Measurements from ENCODE around the gene IL1RL2. TPM values are rescaled to one million over a fixed set of nuclear protein-coding genes. Genes with fewer than 3 reads are reported as not detected.

IL1RL2 gene
- total RNA-seq, 2 donors from 2014 or later, result 0.41 to 2.7 TPM

DNA sequence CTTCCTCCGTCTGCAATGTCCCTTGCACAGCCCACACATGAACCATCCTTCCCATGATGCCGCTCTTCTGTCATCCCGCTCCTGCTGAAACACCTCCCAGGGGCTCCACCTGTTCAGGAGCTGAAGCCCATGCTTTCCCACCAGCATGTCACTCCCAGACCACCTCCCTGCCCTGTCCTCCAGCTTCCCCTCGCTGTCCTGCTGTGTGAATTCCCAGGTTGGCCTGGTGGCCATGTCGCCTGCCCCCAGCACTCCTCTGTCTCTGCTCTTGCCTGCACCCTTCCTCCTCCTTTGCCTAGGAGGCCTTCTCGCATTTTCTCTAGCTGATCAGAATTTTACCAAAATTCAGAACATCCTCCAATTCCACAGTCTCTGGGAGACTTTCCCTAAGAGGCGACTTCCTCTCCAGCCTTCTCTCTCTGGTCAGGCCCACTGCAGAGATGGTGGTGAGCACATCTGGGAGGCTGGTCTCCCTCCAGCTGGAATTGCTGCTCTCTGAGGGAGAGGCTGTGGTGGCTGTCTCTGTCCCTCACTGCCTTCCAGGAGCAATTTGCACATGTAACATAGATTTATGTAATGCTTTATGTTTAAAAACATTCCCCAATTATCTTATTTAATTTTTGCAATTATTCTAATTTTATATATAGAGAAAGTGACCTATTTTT, 8.9 kb upstream of the IL1RL2 start:
- no peak overlapping the region for H3K27ac Mint-ChIP-seq
- H3K4me1 Mint-ChIP-seq, result peaks cover 7% of the 10 kb centered on the region
- H3K27me3 Mint-ChIP-seq, result no peaks in the 10 kb centered on the region
- no peak for ATAC-seq (replicated peaks)
- H3K36me3 Mint-ChIP-seq (ENCODE audit: low read depth), result peaks cover 72% of the 10 kb centered on the region
- H3K4me3 Mint-ChIP-seq, result no peak overlapping the region
- H3K9me3 Mint-ChIP-seq, result no peaks in the 10 kb centered on the region

DNA sequence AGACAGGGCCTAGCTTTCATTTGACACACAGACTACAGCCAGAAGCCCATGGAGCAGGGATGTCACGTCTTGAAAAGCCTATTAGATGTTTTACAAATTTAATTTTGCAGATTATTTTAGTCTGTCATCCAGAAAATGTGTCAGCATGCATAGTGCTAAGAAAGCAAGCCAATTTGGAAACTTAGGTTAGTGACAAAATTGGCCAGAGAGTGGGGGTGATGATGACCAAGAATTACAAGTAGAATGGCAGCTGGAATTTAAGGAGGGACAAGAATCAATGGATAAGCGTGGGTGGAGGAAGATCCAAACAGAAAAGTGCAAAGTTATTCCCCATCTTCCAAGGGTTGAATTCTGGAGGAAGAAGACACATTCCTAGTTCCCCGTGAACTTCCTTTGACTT, 7.8 kb upstream of the IL1RL2 start:
- H3K4me1 Mint-ChIP-seq, result peaks cover 7% of the 10 kb centered on the region
- no peaks in the 10 kb centered on the region for H3K27me3 Mint-ChIP-seq
- H3K4me3 Mint-ChIP-seq, result no peak overlapping the region
- ATAC-seq (replicated peaks), result no peak
- H3K36me3 Mint-ChIP-seq (ENCODE audit: low read depth), result peaks cover 61% of the 10 kb centered on the region
- no peak overlapping the region for H3K27ac Mint-ChIP-seq
- H3K9me3 Mint-ChIP-seq, result no peaks in the 10 kb centered on the region

DNA sequence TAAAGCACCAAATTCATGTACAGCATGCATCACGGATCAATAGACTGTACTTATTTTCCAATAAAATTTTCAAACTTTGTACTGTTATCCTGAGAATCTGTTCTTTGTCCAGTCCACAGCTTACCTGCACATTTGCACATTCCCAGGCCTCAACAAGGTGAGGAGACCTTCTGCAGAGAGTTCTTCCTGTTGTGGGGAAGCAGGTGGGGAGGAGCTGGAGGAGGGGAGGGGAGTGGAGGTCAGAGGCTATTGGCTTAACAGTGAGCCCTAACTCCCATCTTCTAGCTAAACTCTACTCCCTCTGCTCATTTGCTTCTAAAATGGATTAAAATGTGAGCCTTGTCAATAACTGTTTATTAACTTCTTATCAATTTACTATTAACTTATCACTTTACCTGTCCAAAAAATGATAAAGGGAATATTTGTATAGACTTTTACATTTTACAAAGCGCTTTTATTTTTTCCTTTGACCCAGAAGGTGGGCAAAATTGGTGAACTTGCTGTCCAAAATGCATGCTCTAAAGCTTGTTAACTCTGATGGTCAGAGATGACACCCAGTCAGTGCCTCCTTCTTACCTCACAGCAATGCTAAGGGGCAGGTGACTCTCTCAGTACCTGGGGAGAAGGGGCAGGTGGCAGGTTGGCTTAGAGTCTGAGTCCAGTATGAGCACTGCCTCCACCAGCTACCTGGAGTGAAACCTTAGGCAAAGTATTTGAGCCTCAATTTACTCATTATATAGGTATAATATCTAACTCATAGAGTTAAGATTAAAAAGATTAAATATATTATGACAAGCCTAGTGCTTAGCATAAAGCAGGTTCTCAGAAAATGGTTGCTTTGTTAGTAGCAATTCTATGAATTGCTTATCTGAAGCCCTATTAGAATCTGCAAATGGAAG, 6.8 kb upstream of the IL1RL2 start:
- Mint-ChIP-seq H3K4me1 (peaks cover 7% of the 10 kb centered on the region), H3K9me3 (no peaks in the 10 kb centered on the region), H3K27me3 (no peaks in the 10 kb centered on the region), H3K4me3 (no peak overlapping the region), H3K27ac (no peak overlapping the region), H3K36me3 (ENCODE audit: low read depth) (peaks cover 51% of the 10 kb centered on the region)
- ATAC-seq (replicated peaks), result no peak

GRCh38 chr2:102180687-102180999, 6.2 kb upstream of the IL1RL2 start:
- H3K27me3 Mint-ChIP-seq, result no peaks in the 10 kb centered on the region
- peaks cover 4% of the 10 kb centered on the region for H3K4me1 Mint-ChIP-seq
- peaks cover 45% of the 10 kb centered on the region for H3K36me3 Mint-ChIP-seq (ENCODE audit: low read depth)
- no peaks in the 10 kb centered on the region for H3K9me3 Mint-ChIP-seq
- no peak overlapping the region for H3K27ac Mint-ChIP-seq
- no peak for ATAC-seq (replicated peaks)
- H3K4me3 Mint-ChIP-seq, result no peak overlapping the region

DNA sequence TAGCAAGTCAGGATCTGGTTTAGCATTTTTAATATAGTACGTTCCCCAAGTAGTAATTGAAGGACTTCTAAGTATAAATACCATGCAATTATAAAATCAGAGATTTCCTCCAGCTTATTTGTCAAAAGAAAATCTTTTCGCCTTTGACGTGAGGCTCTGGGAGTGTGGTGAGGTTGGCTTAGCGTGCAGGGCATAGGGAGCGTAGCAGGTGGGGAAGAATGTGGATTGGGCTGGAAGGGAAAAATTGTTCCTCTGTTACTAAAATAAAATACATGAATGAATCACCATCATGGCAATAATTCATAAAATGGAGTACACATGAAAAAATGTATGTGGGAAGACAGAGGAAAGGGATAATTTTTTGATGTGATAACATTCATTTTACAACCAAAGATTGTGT, 5.4 kb upstream of the IL1RL2 start:
- H3K9me3 Mint-ChIP-seq, result no peaks in the 10 kb centered on the region
- H3K27ac Mint-ChIP-seq, result no peak overlapping the region
- H3K36me3 Mint-ChIP-seq (ENCODE audit: low read depth), result peaks cover 37% of the 10 kb centered on the region
- H3K4me3 Mint-ChIP-seq, result no peak overlapping the region
- H3K27me3 Mint-ChIP-seq, result no peaks in the 10 kb centered on the region
- ATAC-seq (replicated peaks), result no peak
- peaks cover 3% of the 10 kb centered on the region for H3K4me1 Mint-ChIP-seq

GRCh38 chr2:102181919-102182635, 4.7 kb upstream of the IL1RL2 start:
- no peak overlapping the region for H3K27ac Mint-ChIP-seq
- no peaks in the 10 kb centered on the region for H3K27me3 Mint-ChIP-seq
- no peaks in the 10 kb centered on the region for H3K9me3 Mint-ChIP-seq
- peaks cover 30% of the 10 kb centered on the region for H3K36me3 Mint-ChIP-seq (ENCODE audit: low read depth)
- peaks cover 3% of the 10 kb centered on the region for H3K4me1 Mint-ChIP-seq
- no peak overlapping the region for H3K4me3 Mint-ChIP-seq
- ATAC-seq (replicated peaks), result no peak

DNA sequence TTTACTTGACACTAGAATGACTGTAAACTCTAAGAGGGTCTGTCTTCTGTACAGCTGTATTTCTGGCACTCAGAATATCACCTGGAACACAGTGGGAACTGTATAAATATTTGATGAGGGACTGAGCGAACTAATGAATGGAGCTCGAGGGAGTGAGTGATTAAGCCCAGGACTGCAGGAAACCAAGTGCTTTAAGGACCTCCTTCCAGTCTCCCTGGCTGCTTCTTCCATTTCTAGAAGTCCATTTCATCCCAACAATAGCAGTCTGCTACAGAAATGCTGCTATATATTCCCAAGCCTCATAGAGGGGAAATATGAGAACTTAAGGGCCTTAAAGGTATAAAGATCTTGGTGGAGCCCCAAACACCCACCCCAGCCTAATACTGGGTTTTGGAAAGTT, 2.8 kb upstream of the IL1RL2 start:
- ATAC-seq (replicated peaks), result no peak
- H3K4me3 Mint-ChIP-seq, result no peak overlapping the region
- no peaks in the 10 kb centered on the region for H3K27me3 Mint-ChIP-seq
- no peak overlapping the region for H3K27ac Mint-ChIP-seq
- H3K4me1 Mint-ChIP-seq, result peaks cover 9% of the 10 kb centered on the region
- H3K36me3 Mint-ChIP-seq (ENCODE audit: low read depth), result peaks cover 18% of the 10 kb centered on the region
- H3K9me3 Mint-ChIP-seq, result peaks cover 4% of the 10 kb centered on the region

GRCh38 chr2:102184568-102184967, 2.3 kb upstream of the IL1RL2 start:
- Mint-ChIP-seq H3K36me3 (ENCODE audit: low read depth) (peaks cover 13% of the 10 kb centered on the region), H3K27me3 (no peaks in the 10 kb centered on the region), H3K4me3 (no peak overlapping the region), H3K4me1 (peaks cover 9% of the 10 kb centered on the region), H3K27ac (no peak overlapping the region), H3K9me3 (peaks cover 4% of the 10 kb centered on the region)
- no peak for ATAC-seq (replicated peaks)

GRCh38 chr2:102185347-102185746, 1.5 kb upstream of the IL1RL2 start:
- Mint-ChIP-seq H3K36me3 (ENCODE audit: low read depth) (peaks cover 7% of the 10 kb centered on the region), H3K27me3 (no peaks in the 10 kb centered on the region), H3K27ac (no peak overlapping the region), H3K4me1 (peaks cover 9% of the 10 kb centered on the region), H3K4me3 (no peak overlapping the region), H3K9me3 (peaks cover 4% of the 10 kb centered on the region)
- ATAC-seq (replicated peaks), result peak; percentile 27

DNA sequence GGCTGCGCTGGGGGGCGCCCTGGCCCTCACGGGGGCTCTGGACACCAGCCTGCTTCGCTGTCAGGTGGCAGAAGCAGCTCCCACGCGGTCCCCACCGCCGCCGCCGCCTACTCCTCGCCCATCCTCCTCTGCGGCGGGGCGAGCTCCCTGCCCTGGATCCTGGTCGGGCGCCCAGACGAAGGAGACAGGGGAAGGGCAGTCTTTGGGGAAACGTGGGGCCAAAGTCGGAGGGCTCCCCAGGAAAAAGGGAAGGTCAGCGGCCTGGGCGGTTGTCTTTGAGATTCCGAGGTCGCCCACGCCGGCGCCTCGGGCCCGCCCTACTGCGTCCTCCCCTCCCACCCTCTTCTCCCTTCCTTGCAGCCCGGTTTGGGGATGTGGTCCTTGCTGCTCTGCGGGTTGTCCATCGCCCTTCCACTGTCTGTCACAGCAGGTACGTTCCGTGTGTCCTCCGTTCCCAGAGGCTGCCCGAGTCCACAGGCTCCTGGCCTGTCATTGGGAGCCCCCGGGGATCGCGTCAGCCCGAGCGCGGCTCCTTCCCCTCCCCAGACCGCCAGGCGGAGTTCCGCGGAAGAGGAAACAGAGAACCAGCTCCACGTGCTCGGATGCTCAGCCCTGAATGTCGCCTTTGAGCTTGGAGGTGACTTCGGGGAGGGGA, 800 bp downstream of the IL1RL2 start:
- Mint-ChIP-seq H3K27me3 (no peaks in the 10 kb centered on the region), H3K4me1 (peaks cover 5% of the 10 kb centered on the region), H3K36me3 (ENCODE audit: low read depth) (peaks cover 7% of the 10 kb centered on the region), H3K27ac (peak overlapping the region; percentile 85), H3K9me3 (peaks cover 4% of the 10 kb centered on the region), H3K4me3 (peak overlapping the region; percentile 87)
- ATAC-seq (replicated peaks), result peak; percentile 79

DNA sequence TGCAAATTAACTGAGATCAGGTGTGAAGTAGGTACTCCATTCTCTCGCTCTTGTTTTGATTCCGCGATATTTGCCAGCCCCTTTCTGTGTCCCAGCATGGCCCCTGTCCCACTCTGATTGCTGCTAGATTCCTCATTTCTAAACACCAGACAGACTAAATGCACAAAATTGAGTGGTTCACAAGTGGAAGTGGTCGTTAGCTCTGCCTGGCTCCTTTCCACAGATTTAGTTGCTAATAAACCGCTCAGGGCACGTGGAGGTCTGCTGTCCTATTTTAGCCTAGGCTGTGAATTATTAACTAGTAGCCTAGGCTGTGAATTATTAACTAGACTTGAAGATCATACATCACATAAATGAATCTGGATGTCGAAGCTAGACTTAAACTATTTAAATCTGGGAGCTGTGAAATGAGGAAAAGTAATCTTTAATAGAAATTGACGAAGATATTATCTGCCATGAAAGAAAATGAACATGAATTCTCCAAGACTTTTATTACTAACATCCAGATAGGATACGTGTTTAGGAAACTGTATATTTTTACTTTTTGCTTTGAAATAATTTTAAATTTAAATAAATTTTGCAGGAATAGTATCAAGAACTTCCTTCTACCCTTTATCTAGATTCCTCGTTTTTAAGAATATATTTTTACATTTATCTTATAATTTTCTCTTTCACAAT, 3.7 kb downstream of the IL1RL2 start:
- H3K27ac Mint-ChIP-seq, result no peak overlapping the region
- no peak for ATAC-seq (replicated peaks)
- peaks cover 4% of the 10 kb centered on the region for H3K9me3 Mint-ChIP-seq
- peaks cover 7% of the 10 kb centered on the region for H3K36me3 Mint-ChIP-seq (ENCODE audit: low read depth)
- H3K27me3 Mint-ChIP-seq, result no peaks in the 10 kb centered on the region
- peaks cover 5% of the 10 kb centered on the region for H3K4me1 Mint-ChIP-seq
- no peak overlapping the region for H3K4me3 Mint-ChIP-seq

DNA sequence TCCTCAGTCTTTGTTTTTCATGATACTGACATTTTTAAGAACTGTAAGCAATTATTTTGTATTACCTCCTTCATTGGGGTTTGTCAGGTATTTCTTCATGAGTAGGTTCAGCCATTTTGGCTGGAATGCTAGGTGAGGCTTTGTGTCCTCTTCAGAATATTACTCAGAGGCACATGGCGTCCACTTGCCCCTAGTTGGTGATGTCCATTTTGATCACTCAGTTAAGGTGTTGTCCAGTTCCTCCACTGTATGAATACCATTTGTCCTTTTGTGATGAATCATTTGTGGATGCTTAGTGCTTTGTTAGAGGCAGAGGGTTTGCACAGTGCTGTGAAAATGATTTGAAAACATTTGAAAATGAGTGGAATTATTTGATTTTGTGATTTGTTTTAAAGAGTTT, 4.7 kb downstream of the IL1RL2 start:
- Mint-ChIP-seq H3K36me3 (ENCODE audit: low read depth) (peaks cover 7% of the 10 kb centered on the region), H3K4me3 (no peak overlapping the region), H3K27ac (no peak overlapping the region), H3K27me3 (no peaks in the 10 kb centered on the region), H3K9me3 (peaks cover 4% of the 10 kb centered on the region), H3K4me1 (peaks cover 5% of the 10 kb centered on the region)
- no peak for ATAC-seq (replicated peaks)

DNA sequence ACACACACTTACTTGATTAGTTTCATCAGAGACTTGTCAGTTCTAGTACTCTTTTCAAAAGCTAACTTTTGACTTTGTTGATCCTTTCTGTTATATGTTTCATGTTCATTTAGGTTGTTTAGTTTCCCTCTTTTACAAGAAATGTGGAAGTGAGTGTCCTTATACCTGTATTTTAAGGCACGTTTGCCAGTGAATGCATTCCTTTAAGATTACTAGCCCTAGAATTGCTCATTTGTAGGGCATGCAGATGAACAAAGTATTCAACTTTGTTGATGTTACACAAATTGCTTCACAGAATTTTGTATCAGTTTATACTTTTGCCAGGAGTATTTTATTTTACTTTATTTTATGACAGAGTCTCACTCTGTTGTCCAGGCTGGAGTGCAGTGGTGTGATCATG, 6.3 kb downstream of the IL1RL2 start:
- H3K27me3 Mint-ChIP-seq, result no peaks in the 10 kb centered on the region
- peaks cover under 1% of the 10 kb centered on the region for H3K9me3 Mint-ChIP-seq

More for the DNA sequence above, 6.3 kb downstream of the IL1RL2 start:
- no peak for ATAC-seq (replicated peaks)
- Mint-ChIP-seq H3K36me3 (ENCODE audit: low read depth) (peaks cover 2% of the 10 kb centered on the region), H3K4me3 (no peak overlapping the region), H3K4me1 (peaks cover 7% of the 10 kb centered on the region), H3K27ac (no peak overlapping the region)
